NCI-H2029 (cell line): ENCODE measurements around the gene ATM.

ENCODE experiments used
- DNase-seq: peaks from one replicate; lab custom pipeline; 2025; lab: John Stamatoyannopoulos, UW

Gene ATM

GRCh38 chr11:108222574-108223347 lies at the start of gene ATM, which contains the start of gene NPAT:
Gene ATM, plus strand, starts transcription at chr11:108223067. Its CDS starts 4,558 bp downstream, at chr11:108227625.
Gene NPAT, minus strand, starts transcription at chr11:108222638. Its CDS starts 102 bp downstream, at chr11:108222536.
- DNase-seq, result peak; percentile 100

GRCh38 chr11:108177570-108177969 lies 45.3 kb upstream of the ATM start:
- DNase-seq, result no peak

DNA sequence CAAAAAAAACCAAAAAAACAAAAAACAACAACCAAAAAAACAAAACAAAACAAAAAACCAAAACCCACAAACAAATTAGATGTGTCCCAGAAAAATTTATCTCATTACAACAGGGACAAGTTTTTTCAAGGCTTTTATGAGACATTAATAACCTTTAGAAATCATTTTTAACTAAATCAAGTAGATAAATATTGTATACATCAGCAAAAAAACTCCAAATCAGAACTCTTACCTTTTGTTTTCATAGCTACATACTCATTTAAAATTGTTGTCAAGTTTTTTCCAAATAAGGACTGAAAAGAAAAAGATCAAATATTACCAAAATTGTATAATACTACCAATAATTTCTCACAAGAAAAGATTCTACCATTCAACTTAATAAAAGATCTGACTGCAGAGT lies 29.1 kb upstream of the ATM start:
- no peak for DNase-seq

- no peak for DNase-seq
Observed at GRCh38 chr11:108196901-108197300, 26.0 kb upstream of the ATM start.

- no peak for DNase-seq
Observed at GRCh38 chr11:108197351-108197750, 25.5 kb upstream of the ATM start.

- DNase-seq, result no peak
Observed at GRCh38 chr11:108198833-108199232, 24.0 kb upstream of the ATM start.

- no peak for DNase-seq
Observed at GRCh38 chr11:108199446-108200321, 23.2 kb upstream of the ATM start.

GRCh38 chr11:108203075-108203474 lies 19.8 kb upstream of the ATM start:
- DNase-seq, result no peak

DNA sequence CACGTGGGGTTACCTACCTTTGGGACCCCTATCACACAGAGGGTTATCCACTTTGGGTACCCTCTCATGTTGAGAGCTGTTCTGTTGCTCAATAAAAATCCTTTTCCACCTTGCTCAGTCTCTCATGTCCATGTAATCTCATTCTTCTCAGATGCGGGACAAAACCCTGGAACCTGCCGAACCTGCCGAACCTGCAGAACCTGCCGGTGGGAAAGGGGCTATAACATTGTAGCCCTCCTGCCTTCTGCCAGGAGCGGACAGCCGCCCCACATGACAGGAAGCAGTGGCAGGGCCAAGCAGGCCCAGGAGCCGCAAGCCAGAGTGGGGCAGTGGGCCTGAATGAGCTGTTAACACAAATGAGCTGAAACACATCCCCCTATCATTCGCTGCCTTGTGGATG lies 18.5 kb upstream of the ATM start:
- no peak for DNase-seq

- no peak for DNase-seq
Observed at GRCh38 chr11:108204929-108205499, 17.9 kb upstream of the ATM start.

- no peak for DNase-seq
Observed at GRCh38 chr11:108206171-108206570, 16.7 kb upstream of the ATM start.

DNA sequence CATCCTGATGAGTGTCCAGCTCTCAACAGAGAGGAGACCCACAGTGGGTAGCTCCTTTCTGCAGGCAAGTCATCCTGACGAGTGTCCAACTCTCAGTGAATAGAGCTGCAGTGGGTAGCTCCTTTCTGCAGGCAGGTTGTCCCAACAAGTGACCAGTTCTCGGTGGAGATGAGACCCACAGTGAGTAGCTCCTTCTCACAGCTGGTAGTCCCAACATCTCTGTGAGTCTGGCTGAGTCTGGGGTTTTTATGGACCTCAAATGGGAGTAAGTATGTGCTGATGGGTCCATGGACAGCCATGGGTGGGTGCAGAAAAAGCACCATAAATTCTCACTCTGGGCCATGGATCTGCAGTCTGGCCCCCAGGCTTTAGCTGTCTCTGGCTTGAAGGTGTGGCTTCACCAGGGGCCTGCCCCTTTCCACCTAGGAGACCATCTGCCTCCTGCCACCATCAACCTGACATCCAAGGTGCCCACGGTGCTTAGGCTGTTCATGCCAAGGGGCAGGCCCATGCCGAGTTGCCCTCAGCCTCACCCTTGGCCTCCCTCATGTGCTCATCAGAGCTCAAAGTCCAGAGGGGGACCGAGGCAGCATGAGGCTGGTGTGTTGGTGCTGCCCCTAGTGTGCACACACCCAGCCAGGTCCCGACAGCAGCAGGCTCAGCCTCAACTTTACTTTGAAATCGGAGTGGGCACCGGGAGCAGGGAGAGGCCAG lies 15.7 kb upstream of the ATM start:
- DNase-seq, result no peak

- no peak for DNase-seq
Observed at GRCh38 chr11:108207683-108208060, 15.2 kb upstream of the ATM start.

GRCh38 chr11:108210441-108210840 lies 12.4 kb upstream of the ATM start:
- DNase-seq, result no peak

DNA sequence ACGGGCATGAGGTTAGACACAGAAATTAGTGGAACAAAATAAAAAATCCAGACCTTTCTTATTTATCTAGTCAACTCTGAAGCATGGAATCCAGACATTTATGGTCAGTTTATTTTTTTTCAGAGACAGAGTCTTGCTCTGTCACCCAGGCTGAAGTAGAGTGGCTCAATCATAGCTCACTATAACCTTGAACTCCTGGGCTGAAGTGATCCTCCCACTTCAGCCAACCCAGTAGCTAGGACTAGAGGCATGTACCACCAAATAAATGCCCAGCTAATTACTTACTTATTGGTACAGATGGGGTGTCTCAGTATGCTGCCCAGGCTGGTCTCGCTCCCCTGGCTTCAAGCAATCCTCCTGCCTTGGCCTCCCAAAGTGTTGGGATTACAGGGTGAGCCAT lies 9.1 kb upstream of the ATM start:
- DNase-seq, result no peak

- no peak for DNase-seq
Observed at GRCh38 chr11:108216988-108217387, 5.9 kb upstream of the ATM start.

- no peak for DNase-seq
Observed at GRCh38 chr11:108218455-108218854, 4.4 kb upstream of the ATM start.

GRCh38 chr11:108218912-108219783 lies 3.7 kb upstream of the ATM start:
- no peak for DNase-seq

- no peak for DNase-seq
Observed at GRCh38 chr11:108220721-108221336, 2.0 kb upstream of the ATM start.

- no peak for DNase-seq
Observed at GRCh38 chr11:108221371-108221770, 1.5 kb upstream of the ATM start.
